Left lobe of liver (tissue), 2 donors: Measurements from ENCODE around the gene CADM3. TPM values are rescaled to one million over a fixed set of nuclear protein-coding genes. Genes with fewer than 3 reads are reported as not detected.

Source experiments
- ATAC-seq: fragments of 200-7000 bp; cut with Tn5 transposase; one replicate; pipeline ENCODE4 v1.9.1; 2020; ENCODE audit warnings: mild to moderate bottlenecking, moderate library complexity
- DNase-seq: peaks from one replicate; pipeline ENCODE4 v3.0.0-alpha.2; 2020; ENCODE audit warnings: low spot score
- total RNA-seq: library from RNA; stranded (reverse); gene quantifications from one replicate; pipeline ENCODE4 v1.2.1, GENCODE V29; 2021
- donor health status: DM: no; HTN: no; CAD: no; lungs with moderate emphysema.
- donor health status: DM: no; HTN: yes; CAD: no.

The CADM3 gene
- total RNA-seq, 1 donor from 2014 or later, result 0.20 TPM

- ATAC-seq, result no peak
- no peak for DNase-seq
Observed at GRCh38 chr1:159248311-159248710, 76.9 kb downstream of the CADM3 start.

GRCh38 chr1:159250638-159251216 is 79.3 kb downstream of the CADM3 start:
- no peak for ATAC-seq
- no peak for DNase-seq

Other genes starting within 250 kb of the CADM3 start
- 0.18 TPM for gene PYHIN1, start 240.1 kb upstream of the CADM3 start, total RNA-seq
- 5.2 TPM for gene IFI16, start 161.7 kb upstream of the CADM3 start, total RNA-seq
- 0.23 TPM for gene AIM2, start 94.8 kb upstream of the CADM3 start, total RNA-seq
- 0.43 TPM for gene ACKR1, start 33.3 kb downstream of the CADM3 start, total RNA-seq
- not detected for gene FCER1A, start 130.7 kb downstream of the CADM3 start, total RNA-seq